HUES48 (cell line): ENCODE measurements around the gene PDE4B.
"Not testable (repeated sequence)": the region's sequence is repeated elsewhere in the genome, so short reads cannot be mapped to it uniquely, and the experiment has no call there.

Experiments used
- H3K27ac ChIP-seq: one replicate; pipeline ENCODE4 v1.7.0; 2013; ENCODE audit warnings: low read depth, low read length, inconsistent platforms
- H3K27me3 ChIP-seq: 2 replicates; pipeline ENCODE4 v1.6.1; 2013; ENCODE audit warnings: mild to moderate bottlenecking, low read length; ENCODE audit not compliant: control insufficient read depth, insufficient read depth
- H3K36me3 ChIP-seq: 2 replicates; pipeline ENCODE4 v1.6.1; 2013; ENCODE audit warnings: low read length; ENCODE audit not compliant: control insufficient read depth, insufficient read depth
- H3K4me1 ChIP-seq: 2 replicates; pipeline ENCODE4 v1.6.1; 2013; ENCODE audit warnings: mild to moderate bottlenecking, low read length; ENCODE audit not compliant: control insufficient read depth, insufficient read depth
- H3K4me3 ChIP-seq: 2 replicates; pipeline ENCODE4 v1.5.1; 2013; ENCODE audit warnings: mild to moderate bottlenecking, low read depth, low read length
- H3K9ac ChIP-seq: 2 replicates; pipeline ENCODE4 v1.6.1; 2013; ENCODE audit warnings: mild to moderate bottlenecking, low read depth, low read length, moderate library complexity
- H3K9me3 ChIP-seq: 2 replicates; pipeline ENCODE4 v1.6.1; 2013; ENCODE audit warnings: low read length; ENCODE audit not compliant: control insufficient read depth, insufficient read depth

PDE4B gene

DNA sequence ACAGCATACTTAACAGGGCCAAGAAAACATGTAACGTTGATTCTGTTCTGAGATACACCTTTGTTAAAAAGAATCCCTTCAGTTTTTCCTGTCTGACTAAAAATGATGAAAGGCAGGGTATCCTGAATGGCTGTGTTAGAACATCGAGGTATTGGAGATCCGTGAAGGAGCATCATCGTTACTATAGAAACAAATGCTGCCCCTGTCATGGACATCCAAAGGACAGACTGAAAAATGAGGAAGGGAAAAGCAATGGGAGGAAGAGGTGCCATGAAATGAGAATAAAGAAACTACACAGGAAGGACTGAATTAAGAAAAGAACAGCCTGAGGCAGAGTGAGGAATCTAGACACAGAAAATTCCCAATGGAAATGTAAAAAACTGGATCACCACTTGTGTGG, 257.9 kb downstream of the PDE4B start:
- Histone ChIP-seq H3K27ac (no peak overlapping the region), H3K4me3 (no peak overlapping the region), H3K27me3 (no peaks in the 10 kb centered on the region), H3K4me1 (no peaks in the 10 kb centered on the region), H3K36me3 (no peaks in the 10 kb centered on the region), H3K9me3 (no peaks in the 10 kb centered on the region), H3K9ac (no peak overlapping the region)

DNA sequence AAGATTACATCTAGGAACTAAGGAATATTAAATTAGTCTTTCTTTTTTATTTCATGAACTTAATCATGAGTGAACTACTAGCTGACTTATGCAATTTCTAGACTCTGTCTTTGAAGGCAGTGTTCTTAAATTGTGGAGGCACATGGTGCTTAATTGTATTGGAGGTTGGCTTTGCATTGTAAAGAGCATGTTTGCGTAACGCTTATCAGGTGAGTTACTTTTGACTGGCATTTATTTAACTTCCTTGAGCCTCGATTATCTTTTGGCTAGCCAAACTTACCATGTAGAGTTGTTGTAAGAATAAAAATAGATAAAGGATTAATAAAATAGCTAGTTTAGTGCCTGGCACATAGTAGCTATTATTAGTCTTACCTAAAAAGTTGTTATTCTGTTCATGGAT, 262.4 kb downstream of the PDE4B start:
- H3K9me3 ChIP-seq: no peaks in the 10 kb centered on the region

DNA sequence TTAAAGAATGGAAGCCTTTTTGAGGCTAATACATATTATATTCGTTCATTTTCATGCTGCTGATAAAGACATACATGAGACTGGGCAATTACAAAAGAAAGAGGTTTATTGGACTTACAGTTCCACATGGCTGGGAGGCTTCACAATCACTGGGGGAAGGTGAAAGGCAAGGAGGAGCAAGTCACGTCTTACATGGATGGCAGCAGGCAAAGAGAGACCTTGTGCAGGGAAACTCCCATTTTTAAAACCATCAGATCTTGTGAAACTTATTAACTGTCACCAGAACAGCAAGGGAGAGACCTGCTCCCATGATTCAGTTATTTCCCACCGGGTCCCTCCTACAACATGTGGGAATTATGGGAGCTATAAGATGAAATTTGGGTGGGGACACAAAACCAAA, 264.8 kb downstream of the PDE4B start:
- not testable (repeated sequence) for H3K4me3 ChIP-seq, H3K9ac ChIP-seq, H3K27me3 ChIP-seq, H3K9me3 ChIP-seq, H3K27ac ChIP-seq, H3K4me1 ChIP-seq, H3K36me3 ChIP-seq

More for the DNA sequence above, 262.4 kb downstream of the PDE4B start:
- no peaks in the 10 kb centered on the region for H3K4me1 ChIP-seq
- no peak overlapping the region for H3K4me3 ChIP-seq
- no peaks in the 10 kb centered on the region for H3K27me3 ChIP-seq
- H3K9ac ChIP-seq: no peak overlapping the region
- no peaks in the 10 kb centered on the region for H3K36me3 ChIP-seq
- H3K27ac ChIP-seq: no peak overlapping the region

DNA sequence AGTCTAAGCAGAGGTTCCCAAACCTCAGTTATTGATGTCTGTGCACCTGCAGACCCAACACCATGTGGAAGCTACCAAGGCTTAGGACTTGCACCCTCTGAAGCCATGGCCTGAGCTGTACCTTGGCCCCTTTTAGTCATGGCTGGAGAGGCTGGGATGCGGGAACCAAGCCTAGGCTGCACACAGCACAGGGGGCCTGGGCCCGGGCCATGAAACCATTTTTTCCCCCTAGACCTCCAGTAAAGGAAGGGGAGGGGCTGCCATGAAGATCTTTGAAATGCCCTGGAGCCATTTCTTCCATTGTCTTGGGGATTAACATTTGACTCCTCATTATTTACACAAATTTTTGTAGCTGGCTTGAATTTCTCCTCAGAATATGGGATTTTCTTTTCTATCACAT, 265.9 kb downstream of the PDE4B start:
- H3K9me3 ChIP-seq: no peaks in the 10 kb centered on the region
- H3K4me1 ChIP-seq: no peaks in the 10 kb centered on the region
- no peaks in the 10 kb centered on the region for H3K27me3 ChIP-seq
- no peak overlapping the region for H3K4me3 ChIP-seq
- H3K36me3 ChIP-seq: no peaks in the 10 kb centered on the region
- no peak overlapping the region for H3K27ac ChIP-seq
- H3K9ac ChIP-seq: no peak overlapping the region

DNA sequence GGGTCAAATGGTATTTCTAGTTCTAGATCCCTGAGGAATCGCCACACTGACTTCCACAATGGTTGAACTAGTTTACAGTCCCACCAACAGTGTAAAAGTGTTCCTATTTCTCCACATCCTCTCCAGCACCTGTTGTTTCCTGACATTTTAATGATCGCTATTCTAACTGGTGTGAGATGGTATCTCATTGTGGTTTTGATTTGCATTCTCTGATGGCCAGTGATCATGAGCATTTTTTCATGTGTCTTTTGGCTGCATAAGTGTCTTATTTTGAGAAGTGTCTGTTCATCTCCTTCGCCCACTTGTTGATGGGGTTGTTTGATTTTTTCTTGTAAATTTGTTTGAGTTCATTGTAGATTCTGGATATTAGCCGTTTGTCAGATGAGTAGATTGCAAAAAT, 274.5 kb downstream of the PDE4B start:
- not testable (repeated sequence) for H3K9me3 ChIP-seq, H3K36me3 ChIP-seq, H3K9ac ChIP-seq, H3K4me1 ChIP-seq, H3K27me3 ChIP-seq, H3K27ac ChIP-seq, H3K4me3 ChIP-seq

DNA sequence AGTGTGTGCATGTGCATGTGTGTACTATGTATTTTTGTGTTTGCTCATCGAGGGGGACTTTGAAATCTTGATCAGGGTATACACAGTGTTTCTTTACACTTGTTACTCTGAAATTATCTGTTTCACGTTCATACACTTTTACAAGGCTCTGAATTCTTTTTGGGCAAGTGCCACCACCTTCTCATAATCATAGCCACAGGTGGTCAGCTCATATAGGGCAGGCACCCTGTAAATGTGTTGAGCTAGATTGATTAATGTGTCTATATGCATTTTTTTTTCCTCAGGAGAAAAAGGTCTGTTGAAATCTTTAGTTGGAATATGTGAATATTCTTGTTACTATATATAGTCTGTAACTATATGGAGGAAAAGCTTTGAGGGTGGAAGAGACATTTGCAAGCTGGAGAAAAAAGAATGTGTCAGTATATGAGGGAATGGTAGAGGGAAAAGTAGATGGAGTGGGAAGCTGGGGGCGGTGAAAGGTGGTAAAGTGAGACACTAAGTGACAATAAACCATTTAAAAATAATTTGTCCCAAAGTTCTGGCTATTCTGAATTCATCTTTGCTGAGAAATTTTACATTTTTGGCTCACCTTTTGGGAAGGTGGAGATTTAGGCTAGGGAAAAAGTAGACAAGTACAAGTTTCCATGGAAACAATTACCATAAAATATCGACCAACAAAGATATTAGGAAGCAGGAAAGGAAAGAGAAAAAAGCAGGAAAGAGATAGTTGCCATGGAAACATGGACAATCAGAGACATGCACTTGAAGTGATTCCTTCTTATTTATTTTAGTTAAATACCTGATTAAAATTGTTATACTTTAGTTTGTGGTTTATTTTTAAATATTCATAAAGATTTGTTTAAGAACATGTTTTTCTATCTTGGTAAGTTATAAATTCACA, 277.5 kb downstream of the PDE4B start:
- peaks cover 3% of the 10 kb centered on the region; the same call in 1 of the 2 replicates for H3K4me1 ChIP-seq
- no peak overlapping the region for H3K27ac ChIP-seq
- no peak overlapping the region for H3K4me3 ChIP-seq
- no peaks in the 10 kb centered on the region for H3K9me3 ChIP-seq
- no peaks in the 10 kb centered on the region for H3K27me3 ChIP-seq
- no peak overlapping the region for H3K9ac ChIP-seq
- no peaks in the 10 kb centered on the region for H3K36me3 ChIP-seq

DNA sequence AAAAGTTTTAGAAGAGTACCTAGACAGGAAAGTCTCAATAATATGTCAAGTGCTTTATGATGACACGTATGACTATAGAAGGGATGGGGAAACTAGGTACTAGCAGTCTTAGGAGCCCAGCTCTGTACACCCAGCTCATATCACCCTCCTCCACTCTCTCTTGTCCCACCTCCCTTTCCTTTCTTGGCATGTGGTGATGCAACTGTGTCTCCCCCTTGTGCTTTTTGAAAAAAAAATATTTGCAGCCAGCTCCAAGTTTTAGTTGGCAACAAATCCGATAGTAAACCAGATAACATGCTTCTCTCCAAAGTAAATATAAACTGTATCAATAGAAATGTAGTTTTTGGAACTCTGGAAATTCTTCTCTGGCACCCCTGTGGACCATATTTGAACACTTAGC, 280.7 kb downstream of the PDE4B start:
- H3K27ac ChIP-seq: no peak overlapping the region

DNA sequence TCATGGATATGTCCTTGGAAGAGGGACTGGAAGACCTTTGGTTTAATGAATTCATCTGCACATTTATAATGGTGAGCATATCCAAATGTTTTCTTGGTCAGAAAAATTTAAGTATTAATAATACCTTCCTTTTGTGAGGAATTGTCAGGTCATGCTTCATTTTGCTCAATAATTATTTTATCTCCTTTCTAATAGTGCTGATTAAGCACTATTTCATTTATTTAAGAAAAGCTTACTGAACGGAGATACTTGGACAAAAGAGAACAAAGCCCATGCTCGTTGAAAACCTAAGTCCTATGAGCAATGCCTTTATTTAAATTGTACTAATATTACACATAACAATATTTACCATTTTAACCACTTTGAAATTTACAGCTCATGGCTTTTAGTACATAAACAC, 281.5 kb downstream of the PDE4B start:
- H3K9me3 ChIP-seq: no peaks in the 10 kb centered on the region
- H3K4me3 ChIP-seq: no peak overlapping the region
- H3K4me1 ChIP-seq: no peaks in the 10 kb centered on the region
- no peaks in the 10 kb centered on the region for H3K27me3 ChIP-seq
- no peaks in the 10 kb centered on the region for H3K36me3 ChIP-seq
- H3K27ac ChIP-seq: no peak overlapping the region
- no peak overlapping the region for H3K9ac ChIP-seq

More for the DNA sequence above, 280.7 kb downstream of the PDE4B start:
- Histone ChIP-seq H3K36me3 (no peaks in the 10 kb centered on the region), H3K9me3 (no peaks in the 10 kb centered on the region), H3K9ac (no peak overlapping the region), H3K4me3 (no peak overlapping the region), H3K27me3 (no peaks in the 10 kb centered on the region), H3K4me1 (no peaks in the 10 kb centered on the region)

DNA sequence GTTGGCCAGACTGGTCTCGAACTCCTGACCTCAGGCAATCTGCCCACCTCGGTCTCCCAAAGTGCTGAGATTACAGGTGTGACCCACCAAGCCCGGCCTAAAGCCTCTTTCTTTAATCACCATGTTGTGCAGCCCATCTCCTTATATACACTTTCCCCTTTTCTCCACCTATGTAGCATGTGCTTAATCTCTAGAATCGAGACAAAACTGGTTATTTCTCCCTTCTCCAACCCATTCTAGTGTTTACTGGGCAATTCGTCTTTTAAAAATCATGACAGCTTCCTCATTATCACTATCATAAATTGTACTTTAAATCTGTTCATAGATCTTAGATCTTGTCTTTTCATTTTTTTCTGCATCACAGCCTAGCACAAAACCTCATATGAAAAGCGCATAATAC, 285.7 kb downstream of the PDE4B start:
- no peak overlapping the region for H3K27ac ChIP-seq
- H3K4me1 ChIP-seq: no peaks in the 10 kb centered on the region
- H3K9ac ChIP-seq: no peak overlapping the region
- H3K27me3 ChIP-seq: no peaks in the 10 kb centered on the region
- H3K36me3 ChIP-seq: no peaks in the 10 kb centered on the region
- no peak overlapping the region for H3K4me3 ChIP-seq
- H3K9me3 ChIP-seq: no peaks in the 10 kb centered on the region

DNA sequence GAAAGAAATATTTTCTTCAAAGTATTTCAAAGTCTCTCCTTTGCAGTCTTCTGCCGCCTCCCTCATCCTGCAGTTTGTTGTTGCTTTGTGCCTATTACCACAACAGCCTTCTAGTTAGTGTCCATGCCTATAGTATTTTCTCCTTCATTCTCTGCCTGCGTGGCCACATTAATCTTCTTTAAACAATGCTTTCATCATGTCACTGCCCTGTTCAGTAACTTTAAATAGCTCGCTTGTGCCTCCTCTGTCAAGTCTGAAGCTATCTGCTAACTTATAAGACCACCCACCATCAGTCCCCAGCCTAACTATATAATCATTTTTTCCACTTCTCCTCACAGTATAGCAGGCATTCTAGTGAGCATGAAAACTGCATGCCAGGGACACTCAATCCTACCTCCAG, 290.3 kb downstream of the PDE4B start:
- Histone ChIP-seq H3K9ac (no peak overlapping the region), H3K27ac (no peak overlapping the region), H3K27me3 (no peaks in the 10 kb centered on the region), H3K9me3 (no peaks in the 10 kb centered on the region), H3K4me1 (no peaks in the 10 kb centered on the region), H3K36me3 (no peaks in the 10 kb centered on the region), H3K4me3 (no peak overlapping the region)

DNA sequence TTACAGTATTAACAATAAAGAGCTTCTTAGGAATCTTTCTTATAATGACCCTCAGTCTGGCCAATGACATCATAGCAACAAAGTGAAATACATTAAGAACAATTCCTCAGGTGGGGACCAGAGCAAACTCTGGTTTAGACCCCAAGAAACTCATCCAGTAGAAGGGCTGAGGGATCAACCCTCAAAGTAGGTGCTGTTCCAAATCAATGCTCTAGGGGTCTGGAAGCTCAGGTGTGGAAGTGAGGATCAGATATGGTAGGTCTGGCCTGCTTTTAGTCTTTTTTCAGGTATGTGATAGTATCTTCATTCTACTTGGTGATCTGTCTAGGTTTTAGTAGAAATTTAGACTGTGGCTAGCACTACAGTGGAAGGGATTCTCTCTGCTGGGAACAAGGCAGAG, 291.7 kb downstream of the PDE4B start:
- no peaks in the 10 kb centered on the region for H3K4me1 ChIP-seq
- H3K36me3 ChIP-seq: no peaks in the 10 kb centered on the region
- no peaks in the 10 kb centered on the region for H3K27me3 ChIP-seq
- H3K9ac ChIP-seq: no peak overlapping the region
- H3K4me3 ChIP-seq: no peak overlapping the region
- no peaks in the 10 kb centered on the region for H3K9me3 ChIP-seq
- H3K27ac ChIP-seq: no peak overlapping the region
